NT2/D1 (cell line): ENCODE data around the gene TMEM121B.

Experiments used
- SUZ12 ChIP-seq: IDR thresholded peaks from 2 replicates; pipeline ENCODE4 v1.6.1; 2011; ENCODE audit not compliant: insufficient read length, insufficient read depth; ENCODE audit errors: extremely low read depth
- YY1 ChIP-seq: IDR thresholded peaks from 2 replicates; pipeline ENCODE4 v1.6.1; 2011; ENCODE audit not compliant: insufficient read length, insufficient read depth

- TF ChIP-seq YY1 (no peak), SUZ12 (no peak)
Measured at GRCh38 chr22:17158176-17158567, 37.0 kb upstream of the TMEM121B start.
